ENCODE data around the gene ARHGAP8.

ARHGAP8 gene

DNA sequence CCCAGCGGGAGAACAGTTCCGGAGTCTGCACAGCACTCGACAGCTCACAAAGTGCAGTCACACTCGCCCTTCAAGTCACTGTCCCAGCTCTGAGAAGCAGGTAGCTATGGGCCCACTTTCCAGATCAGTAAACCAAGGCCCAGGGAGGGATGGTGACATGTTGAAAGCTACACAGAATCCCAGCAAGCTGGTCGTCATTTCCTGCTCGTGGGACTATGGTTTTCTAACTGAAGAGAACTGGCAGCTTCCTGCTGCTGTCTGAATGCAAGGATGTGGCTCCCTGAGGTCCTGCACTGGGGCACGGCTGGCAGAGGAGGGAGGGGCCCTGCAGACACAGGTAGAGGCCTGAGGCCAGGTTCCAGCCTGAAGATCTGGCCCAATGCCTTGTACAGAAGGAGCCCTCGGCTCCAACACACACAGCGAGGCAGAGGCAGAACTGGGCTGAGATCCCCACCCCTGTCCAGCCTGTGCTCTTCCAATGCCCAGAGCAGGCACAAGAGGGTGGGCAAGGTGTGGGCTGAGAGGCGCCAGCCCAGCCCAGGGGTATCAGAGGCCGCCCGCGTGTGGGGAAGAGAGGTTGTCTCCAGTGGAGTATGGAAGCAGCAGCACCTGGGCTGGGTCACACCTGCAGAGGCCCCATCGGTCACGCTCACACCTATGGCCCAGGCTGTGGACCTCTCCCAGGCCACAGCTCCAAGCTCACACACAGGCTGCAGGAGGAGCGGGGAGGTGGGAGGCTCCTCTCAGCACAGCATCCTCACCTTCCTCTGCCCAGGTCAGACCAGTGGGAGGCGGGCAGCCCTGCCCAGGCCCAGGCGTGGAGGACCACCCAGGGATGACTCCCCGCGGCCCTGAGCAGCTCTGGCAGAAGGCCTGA is 138.3 kb downstream of the ARHGAP8 start:
- H3K4me3 ChIP-seq (ENCODE audit: low read length), result no peak overlapping the region
- no peak for TF ChIP-seq CTCF (conservative IDR thresholded peaks at IDR 0.05; ENCODE audit: low read depth, low read length)
- DNase-seq (ENCODE audit: low read depth), result no peak

DNA sequence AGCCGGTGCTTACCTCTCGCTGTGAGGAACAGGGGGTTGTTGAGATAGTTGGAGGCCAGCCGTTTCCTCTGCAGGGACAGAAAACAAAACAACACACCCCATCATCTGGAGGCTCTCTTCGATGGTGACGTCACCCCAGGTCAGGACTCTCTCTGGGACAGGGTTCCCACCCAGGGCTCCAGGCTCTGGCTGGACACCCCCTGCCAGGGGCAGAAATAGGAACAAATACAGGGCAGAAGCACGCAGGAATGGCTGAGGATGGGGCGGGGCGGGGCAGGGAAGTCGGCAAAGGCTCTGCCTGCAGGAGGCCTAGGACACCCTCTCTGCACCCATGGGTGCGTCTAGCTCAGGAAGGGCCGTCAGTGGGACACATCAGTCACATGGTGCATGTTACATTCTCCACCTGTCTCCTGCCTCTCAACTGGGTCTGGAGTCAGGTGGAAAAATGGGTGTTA is 138.9 kb downstream of the ARHGAP8 start:
- no peak for TF ChIP-seq CTCF (conservative IDR thresholded peaks at IDR 0.05; ENCODE audit: low read depth, low read length)
- DNase-seq (ENCODE audit: low read depth), result no peak
- H3K4me3 ChIP-seq (ENCODE audit: low read length), result no peak overlapping the region

- TF ChIP-seq CTCF (conservative IDR thresholded peaks at IDR 0.05; ENCODE audit: low read depth, low read length), result no peak
- no peak for DNase-seq (ENCODE audit: low read depth)
Measured at GRCh38 chr22:44891791-44892190, 139.4 kb downstream of the ARHGAP8 start.

GRCh38 chr22:44892243-44892642 is 139.9 kb downstream of the ARHGAP8 start:
- no peak for TF ChIP-seq CTCF (conservative IDR thresholded peaks at IDR 0.05; ENCODE audit: low read depth, low read length)
- no peak overlapping the region for H3K4me3 ChIP-seq (ENCODE audit: low read length)
- DNase-seq (ENCODE audit: low read depth), result no peak

More at GRCh38 chr22:44891791-44892190, 139.4 kb downstream of the ARHGAP8 start:
- H3K4me3 ChIP-seq (ENCODE audit: low read length), result no peak overlapping the region

GRCh38 chr22:44892803-44893730 is 140.7 kb downstream of the ARHGAP8 start:
- H3K4me3 ChIP-seq (ENCODE audit: low read length), result no peak overlapping the region
- DNase-seq (ENCODE audit: low read depth), result no peak
- TF ChIP-seq CTCF (conservative IDR thresholded peaks at IDR 0.05; ENCODE audit: low read depth, low read length), result no peak

DNA sequence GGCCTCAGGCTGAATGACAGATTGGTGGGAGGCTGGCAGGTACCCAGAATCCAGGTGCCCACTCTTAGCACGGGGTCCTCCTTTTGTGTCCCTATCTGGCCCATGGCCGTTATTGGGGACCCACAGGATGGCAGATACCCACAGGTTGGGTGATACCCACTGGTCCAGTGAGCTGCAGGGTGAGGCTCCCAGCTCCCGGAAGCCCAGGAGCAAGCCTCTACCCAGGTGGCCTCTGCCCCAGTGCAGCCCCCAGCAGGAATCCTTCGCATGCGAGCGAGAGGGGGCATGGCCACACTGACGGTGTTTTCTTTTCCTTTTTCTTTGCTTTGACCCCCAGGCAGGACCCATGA is 141.3 kb downstream of the ARHGAP8 start:
- DNase-seq (ENCODE audit: low read depth), result no peak
- TF ChIP-seq CTCF (conservative IDR thresholded peaks at IDR 0.05; ENCODE audit: low read depth, low read length), result no peak
- H3K4me3 ChIP-seq (ENCODE audit: low read length), result no peak overlapping the region
